ENCODE measurements around the gene PTPRT. TPM values are rescaled to one million over a fixed set of nuclear protein-coding genes. Genes with fewer than 3 reads are reported as not detected.

PTPRT gene
- total RNA-seq, 1 experiment from 2014 or later: not detected

DNA sequence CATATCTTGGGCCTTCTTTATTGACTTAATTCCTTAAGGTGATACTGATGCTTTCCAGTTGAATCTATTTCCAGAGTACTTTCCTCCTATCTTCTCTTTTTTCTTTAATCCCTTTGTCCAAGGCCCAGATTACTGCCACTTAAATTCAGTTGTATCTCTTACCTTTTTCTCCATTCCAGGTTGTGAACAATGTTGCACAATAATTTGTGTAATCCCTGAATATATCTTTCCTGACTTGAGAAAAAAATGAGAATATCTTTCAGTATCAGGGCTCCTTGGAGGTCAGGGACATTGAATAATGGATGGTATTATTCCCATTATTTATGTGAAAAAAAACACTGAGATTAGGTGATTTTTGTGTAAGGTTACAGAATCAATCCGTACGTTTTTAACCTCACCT is 683.3 kb downstream of the PTPRT start:
- no peak for ATAC-seq
- no peak for DNase-seq (ENCODE audit: low read depth, low spot score)
- H3K79me2 ChIP-seq (ENCODE audit: insufficient read depth, low read length): no peaks in the 10 kb centered on the region
- H3K36me3 ChIP-seq (ENCODE audit: control insufficient read depth in 1 of 2, insufficient read depth in 2 of 2, low read length in 2 of 2): no peaks in the 10 kb centered on the region
- H3K4me2 ChIP-seq (ENCODE audit: low read length): no peak overlapping the region
- BruUV-seq (replicated peaks): no TSS peak
- H4K20me1 ChIP-seq (ENCODE audit: insufficient read depth): no peaks in the 10 kb centered on the region
- no peaks in the 10 kb centered on the region for H3K4me1 ChIP-seq (ENCODE audit: control insufficient read depth in 1 of 2, insufficient read depth in 2 of 2, low read length in 2 of 2)
- no peak overlapping the region for H3K9ac ChIP-seq (ENCODE audit: low read length)
- H3K4me3 ChIP-seq (replicated peaks in 1 of 2; ENCODE audit: low read depth in 1 of 2, low read length in 2 of 2): no peak overlapping the region
- TF ChIP-seq FOSL1 (IDR thresholded peaks at IDR 0.05; ENCODE audit: low read depth) (no peak), SP1 (IDR thresholded peaks at IDR 0.05; ENCODE audit: low read depth) (no peak), SIN3A (IDR thresholded peaks at IDR 0.05; ENCODE audit: low read depth) (no peak), EZH2phosphoT487 (IDR thresholded peaks at IDR 0.05; ENCODE audit: borderline replicate concordance) (no peak), ZFX (IDR thresholded peaks at IDR 0.05) (no peak), CBX3 (IDR thresholded peaks at IDR 0.05; ENCODE audit: low read depth) (no peak), RAD21 (IDR thresholded peaks at IDR 0.05; ENCODE audit: low read depth) (no peak), YY1 (IDR thresholded peaks at IDR 0.05; ENCODE audit: extremely low read depth, insufficient replicate concordance, low read depth, low read length) (no peak), EGR1 (IDR thresholded peaks at IDR 0.05; ENCODE audit: low read depth) (no peak), TCF7L2 (IDR thresholded peaks at IDR 0.05; ENCODE audit: borderline replicate concordance, extremely low read depth, insufficient read depth, insufficient read length) (no peak), ELF1 (IDR thresholded peaks at IDR 0.05; ENCODE audit: borderline replicate concordance, low read depth) (no peak)
- TF ChIP-seq, protein P1, sequence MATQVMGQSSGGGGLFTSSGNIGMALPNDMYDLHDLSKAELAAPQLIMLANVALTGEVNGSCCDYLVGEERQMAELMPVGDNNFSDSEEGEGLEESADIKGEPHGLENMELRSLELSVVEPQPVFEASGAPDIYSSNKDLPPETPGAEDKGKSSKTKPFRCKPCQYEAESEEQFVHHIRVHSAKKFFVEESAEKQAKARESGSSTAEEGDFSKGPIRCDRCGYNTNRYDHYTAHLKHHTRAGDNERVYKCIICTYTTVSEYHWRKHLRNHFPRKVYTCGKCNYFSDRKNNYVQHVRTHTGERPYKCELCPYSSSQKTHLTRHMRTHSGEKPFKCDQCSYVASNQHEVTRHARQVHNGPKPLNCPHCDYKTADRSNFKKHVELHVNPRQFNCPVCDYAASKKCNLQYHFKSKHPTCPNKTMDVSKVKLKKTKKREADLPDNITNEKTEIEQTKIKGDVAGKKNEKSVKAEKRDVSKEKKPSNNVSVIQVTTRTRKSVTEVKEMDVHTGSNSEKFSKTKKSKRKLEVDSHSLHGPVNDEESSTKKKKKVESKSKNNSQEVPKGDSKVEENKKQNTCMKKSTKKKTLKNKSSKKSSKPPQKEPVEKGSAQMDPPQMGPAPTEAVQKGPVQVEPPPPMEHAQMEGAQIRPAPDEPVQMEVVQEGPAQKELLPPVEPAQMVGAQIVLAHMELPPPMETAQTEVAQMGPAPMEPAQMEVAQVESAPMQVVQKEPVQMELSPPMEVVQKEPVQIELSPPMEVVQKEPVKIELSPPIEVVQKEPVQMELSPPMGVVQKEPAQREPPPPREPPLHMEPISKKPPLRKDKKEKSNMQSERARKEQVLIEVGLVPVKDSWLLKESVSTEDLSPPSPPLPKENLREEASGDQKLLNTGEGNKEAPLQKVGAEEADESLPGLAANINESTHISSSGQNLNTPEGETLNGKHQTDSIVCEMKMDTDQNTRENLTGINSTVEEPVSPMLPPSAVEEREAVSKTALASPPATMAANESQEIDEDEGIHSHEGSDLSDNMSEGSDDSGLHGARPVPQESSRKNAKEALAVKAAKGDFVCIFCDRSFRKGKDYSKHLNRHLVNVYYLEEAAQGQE (IDR thresholded peaks at IDR 0.05; ENCODE audit: low read depth): no peak
- TF ChIP-seq, protein P2, sequence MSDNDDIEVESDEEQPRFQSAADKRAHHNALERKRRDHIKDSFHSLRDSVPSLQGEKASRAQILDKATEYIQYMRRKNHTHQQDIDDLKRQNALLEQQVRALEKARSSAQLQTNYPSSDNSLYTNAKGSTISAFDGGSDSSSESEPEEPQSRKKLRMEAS (IDR thresholded peaks at IDR 0.05): no peak
- TF ChIP-seq, protein P3, sequence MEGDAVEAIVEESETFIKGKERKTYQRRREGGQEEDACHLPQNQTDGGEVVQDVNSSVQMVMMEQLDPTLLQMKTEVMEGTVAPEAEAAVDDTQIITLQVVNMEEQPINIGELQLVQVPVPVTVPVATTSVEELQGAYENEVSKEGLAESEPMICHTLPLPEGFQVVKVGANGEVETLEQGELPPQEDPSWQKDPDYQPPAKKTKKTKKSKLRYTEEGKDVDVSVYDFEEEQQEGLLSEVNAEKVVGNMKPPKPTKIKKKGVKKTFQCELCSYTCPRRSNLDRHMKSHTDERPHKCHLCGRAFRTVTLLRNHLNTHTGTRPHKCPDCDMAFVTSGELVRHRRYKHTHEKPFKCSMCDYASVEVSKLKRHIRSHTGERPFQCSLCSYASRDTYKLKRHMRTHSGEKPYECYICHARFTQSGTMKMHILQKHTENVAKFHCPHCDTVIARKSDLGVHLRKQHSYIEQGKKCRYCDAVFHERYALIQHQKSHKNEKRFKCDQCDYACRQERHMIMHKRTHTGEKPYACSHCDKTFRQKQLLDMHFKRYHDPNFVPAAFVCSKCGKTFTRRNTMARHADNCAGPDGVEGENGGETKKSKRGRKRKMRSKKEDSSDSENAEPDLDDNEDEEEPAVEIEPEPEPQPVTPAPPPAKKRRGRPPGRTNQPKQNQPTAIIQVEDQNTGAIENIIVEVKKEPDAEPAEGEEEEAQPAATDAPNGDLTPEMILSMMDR (IDR thresholded peaks at IDR 0.05 in 2 of 3, conservative IDR thresholded peaks at IDR 0.05 in 1 of 3; ENCODE audit: borderline replicate concordance in 1 of 3, insufficient read depth in 1 of 3, low read depth in 2 of 3, low read length in 2 of 3): no peak
- H2AFZ ChIP-seq (ENCODE audit: low read depth, low read length, poor library complexity, severe bottlenecking): no peak overlapping the region
- ChIA-PET POLR2A (no interaction called here), CTCF (no interaction called here), RAD21 (ENCODE audit: low non-redundant PET in 1 of 2, low total read pairs in 2 of 2, uncharacterized antibody in 2 of 2, unreplicated experiment in 2 of 2) (no interaction called here)
- no peaks in the 10 kb centered on the region for H3K9me2 ChIP-seq (ENCODE audit: insufficient read depth)
- intact Hi-C loops (cut with micrococcal nuclease): no loop called here
- no peak overlapping the region for H3K27ac ChIP-seq (ENCODE audit: low read depth, low read length)
- peaks cover 3 to 30% of the 10 kb centered on the region in 2 experiments; a peak in 2 of 4 replicates for H3K9me3 ChIP-seq (ENCODE audit: control insufficient read depth in 1 of 2, insufficient read depth in 1 of 2, low read depth in 1 of 2, low read length in 2 of 2)
- no peaks in the 10 kb centered on the region for H3K27me3 ChIP-seq (ENCODE audit: insufficient read depth, low read length)

All from HCT116 (cell line).